GM11168 (cell line): ENCODE results near the gene TMEM30B.

Experiments
- in situ Hi-C: fragments of 300-500 bp; cut with MboI; formaldehyde crosslinking; loops from one replicate; pipeline ENCODE4 v1.12.0; 2022; ENCODE audit warnings: low sequenced_read_pairs; ENCODE audit not compliant: unreplicated experiment

TMEM30B gene

GRCh38 chr14:61270714-61271113 is 10.4 kb downstream of the TMEM30B start:
- in situ Hi-C loops = loop anchor here (25.0 kb wide), 1 partner anchor 933 kb away; no protein-coding TSS in a partner anchor

- in situ Hi-C loops = loop anchor here (25.0 kb wide), 1 partner anchor 932 kb away; no protein-coding TSS in a partner anchor
These were observed 11.6 kb downstream of the TMEM30B start for GRCh38 chr14:61269321-61270083.

GRCh38 chr14:61268812-61269211 is 12.3 kb downstream of the TMEM30B start:
- in situ Hi-C loops = loop anchor here (25.0 kb wide), 1 partner anchor 932 kb away; no protein-coding TSS in a partner anchor

DNA sequence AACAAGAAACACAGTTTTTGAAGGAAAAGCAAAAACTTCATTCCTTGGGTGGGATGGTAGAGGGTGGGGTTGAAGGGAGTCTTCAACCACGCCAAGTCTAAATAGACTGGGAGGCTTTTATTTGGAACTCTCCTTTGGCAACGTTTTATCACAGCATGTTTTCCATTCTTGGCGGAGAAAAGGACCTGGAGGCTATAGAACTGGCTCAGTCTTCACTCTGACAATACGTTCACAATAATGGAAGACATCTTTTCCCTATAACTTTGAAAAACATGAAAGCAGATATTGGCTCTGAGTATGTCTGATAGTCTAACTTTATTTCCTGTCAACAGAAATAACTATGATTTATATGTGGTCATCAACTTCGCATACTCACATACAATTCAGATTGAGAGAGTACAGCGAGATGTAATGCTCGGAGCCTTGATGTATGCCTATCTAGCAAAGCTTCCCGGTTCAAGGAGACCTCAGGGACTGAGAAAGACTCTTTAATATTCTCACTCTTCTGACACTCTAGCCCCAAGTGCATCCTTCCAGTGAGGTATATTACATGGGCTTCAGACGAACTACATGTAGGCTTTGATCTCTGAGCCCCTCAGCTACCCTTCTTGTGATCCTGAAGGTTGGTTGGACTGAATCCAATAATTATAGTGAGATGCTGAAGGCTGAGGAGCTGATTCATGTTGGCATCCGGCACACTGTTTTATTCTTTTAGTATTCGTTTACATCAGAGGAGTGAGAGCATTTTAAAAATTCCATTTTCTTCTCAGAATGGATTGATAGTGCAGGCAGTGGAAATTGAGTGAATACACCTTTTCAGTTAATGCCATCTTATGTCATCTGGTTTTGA is 14.0 kb downstream of the TMEM30B start:
- in situ Hi-C loops = loop anchor here (25.0 kb wide), 1 partner anchor 930 kb away; no protein-coding TSS in a partner anchor

- in situ Hi-C loops = loop anchor here (25.0 kb wide), 1 partner anchor 929 kb away; no protein-coding TSS in a partner anchor
These were observed 14.7 kb downstream of the TMEM30B start for GRCh38 chr14:61266436-61266835.

GRCh38 chr14:61264651-61265050 is 16.5 kb downstream of the TMEM30B start:
- in situ Hi-C loops = loop anchor here (25.0 kb wide), 1 partner anchor 927 kb away; no protein-coding TSS in a partner anchor

- in situ Hi-C loops = loop anchor here (25.0 kb wide), 1 partner anchor 927 kb away; no protein-coding TSS in a partner anchor
These were observed 17.0 kb downstream of the TMEM30B start for GRCh38 chr14:61264010-61264571.

DNA sequence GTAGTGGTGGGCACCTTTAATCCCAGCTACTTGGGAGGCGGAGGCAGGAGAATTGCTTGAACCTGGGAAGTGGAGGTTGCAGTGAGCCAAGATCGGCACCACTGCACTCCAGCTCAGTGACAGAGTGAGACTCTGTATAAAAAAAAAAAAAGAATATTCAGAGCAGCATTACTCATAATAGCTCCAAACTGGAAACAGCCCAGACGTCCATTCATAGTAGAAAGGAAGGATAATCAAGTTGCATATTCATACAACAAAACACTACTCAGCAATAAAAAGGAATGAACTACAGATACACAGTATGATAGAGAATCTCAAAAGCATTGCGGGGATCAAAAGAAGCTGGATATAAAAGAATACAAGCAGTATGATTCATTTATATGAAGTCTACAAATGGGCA is 19.1 kb downstream of the TMEM30B start:
- in situ Hi-C loops = loop anchor here (25.0 kb wide), 1 partner anchor 925 kb away; no protein-coding TSS in a partner anchor

GRCh38 chr14:61260939-61261776 is 20.0 kb downstream of the TMEM30B start:
- in situ Hi-C loops = loop anchor here (25.0 kb wide), 1 partner anchor 924 kb away; no protein-coding TSS in a partner anchor

GRCh38 chr14:61258985-61259384 is 22.2 kb downstream of the TMEM30B start:
- in situ Hi-C loops = loop anchor here (10.0 to 25.0 kb wide), 2 partner anchors 624 to 922 kb away; no protein-coding TSS in a partner anchor

DNA sequence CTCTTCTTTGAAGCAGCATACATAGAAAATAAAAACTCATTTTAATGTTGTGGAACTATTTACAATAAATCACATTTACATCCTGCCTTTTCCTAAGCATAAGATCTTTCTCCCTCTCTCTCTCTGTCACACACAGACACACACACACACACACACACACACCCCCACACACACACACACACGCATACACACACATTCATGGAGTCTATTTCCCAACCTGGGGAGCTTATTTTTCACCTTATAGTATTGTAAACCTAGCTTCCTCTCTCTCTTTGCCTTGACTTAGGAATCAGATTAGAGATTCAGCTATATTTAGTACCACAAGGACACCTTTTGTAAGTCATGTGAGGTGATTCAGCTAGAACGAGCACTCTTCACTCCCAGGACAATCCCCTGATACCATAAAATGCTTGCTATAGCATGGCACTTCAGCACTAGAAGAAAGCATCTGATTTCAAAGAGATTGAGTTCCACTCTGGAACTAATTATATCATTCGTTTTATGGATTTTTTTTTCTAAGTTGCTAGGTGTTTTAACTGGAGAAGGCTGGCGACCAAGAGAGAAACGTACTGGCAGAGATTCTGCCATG is 23.6 kb downstream of the TMEM30B start:
- in situ Hi-C loops = loop anchor here (10.0 to 25.0 kb wide), 2 partner anchors 623 to 920 kb away; no protein-coding TSS in a partner anchor

GRCh38 chr14:61256826-61257468 is 24.2 kb downstream of the TMEM30B start:
- in situ Hi-C loops = loop anchor here (10.0 to 25.0 kb wide), 2 partner anchors 622 to 920 kb away; no protein-coding TSS in a partner anchor

GRCh38 chr14:61255968-61256367 is 25.2 kb downstream of the TMEM30B start:
- in situ Hi-C loops = loop anchor here (10.0 to 25.0 kb wide), 2 partner anchors 621 to 919 kb away; no protein-coding TSS in a partner anchor

DNA sequence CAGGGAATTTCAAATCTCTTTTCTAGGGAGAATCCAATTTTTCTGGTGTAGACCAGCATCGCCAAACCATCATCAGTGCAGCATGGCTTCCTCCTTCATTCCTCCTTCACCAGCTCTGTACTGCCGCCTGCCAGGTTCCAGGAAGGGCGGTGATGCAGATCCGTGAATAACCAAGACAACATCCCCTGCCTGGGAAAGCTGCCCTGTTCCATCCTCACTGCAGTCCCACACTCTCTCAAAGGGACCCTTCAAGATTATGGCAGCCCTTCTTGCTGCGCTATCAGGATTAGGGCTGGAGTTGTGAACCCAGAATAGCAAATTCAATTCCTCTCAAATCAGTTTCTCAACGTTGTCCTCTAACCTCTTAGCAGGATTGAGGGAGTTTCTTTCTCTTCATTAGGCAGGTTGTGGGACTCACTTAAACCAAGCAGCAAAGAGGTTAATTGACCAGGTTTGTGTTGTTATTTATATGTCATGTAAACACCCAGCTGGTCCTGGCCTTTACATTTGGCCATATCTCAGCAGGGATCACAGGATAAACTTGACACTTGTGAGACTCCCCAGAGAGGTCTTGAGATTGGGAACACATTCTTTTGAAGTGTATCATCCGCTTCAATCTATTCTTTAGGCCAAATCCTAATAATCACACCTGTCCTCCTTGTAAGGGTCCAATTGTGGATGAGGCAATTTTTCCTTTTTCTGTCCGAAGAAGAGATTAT is 26.2 kb downstream of the TMEM30B start:
- in situ Hi-C loops = loop anchor here (10.0 to 25.0 kb wide), 2 partner anchors 620 to 918 kb away; no protein-coding TSS in a partner anchor

GRCh38 chr14:61253064-61253738 is 27.9 kb downstream of the TMEM30B start:
- in situ Hi-C loops = loop anchor here (10.0 to 25.0 kb wide), 2 partner anchors 618 to 916 kb away; no protein-coding TSS in a partner anchor

- in situ Hi-C loops = loop anchor here (10.0 to 25.0 kb wide), 2 partner anchors 618 to 915 kb away; no protein-coding TSS in a partner anchor
These were observed 28.6 kb downstream of the TMEM30B start for GRCh38 chr14:61252369-61253063.
